Inflammatory macrophage treated with lipopolysaccharide for 1 hour (primary cell): ENCODE results near the gene TSEN54.

Source experiments
- DNase-seq, 2 donors: peaks; one replicate each; pipeline ENCODE4 v3.0.0-alpha.2; 2020 to 2022

The TSEN54 gene

GRCh38 chr17:75568412-75569255 lies 52.3 kb downstream of the TSEN54 start:
- no peak for DNase-seq

GRCh38 chr17:75570034-75570676 lies 53.8 kb downstream of the TSEN54 start:
- no peak for DNase-seq

GRCh38 chr17:75570772-75571171 lies 54.4 kb downstream of the TSEN54 start:
- no peak for DNase-seq

- peak; percentile 82 to 89 for DNase-seq
Measured at GRCh38 chr17:75571197-75571884, 55.0 kb downstream of the TSEN54 start.

GRCh38 chr17:75571885-75572215 lies 55.5 kb downstream of the TSEN54 start:
- DNase-seq: no peak

- no peak for DNase-seq
Measured at GRCh38 chr17:75572713-75573539, 56.6 kb downstream of the TSEN54 start.

GRCh38 chr17:75573540-75573957 lies 57.2 kb downstream of the TSEN54 start:
- no peak for DNase-seq

- DNase-seq: no peak
Measured at GRCh38 chr17:75573994-75574393, 57.7 kb downstream of the TSEN54 start.
